ENCODE results near the gene KRT73. TPM values are rescaled to one million over a fixed set of nuclear protein-coding genes. Genes with fewer than 3 reads are reported as not detected.

Gene KRT73
- total RNA-seq, 2 donors from 2014 or later: 0.98 to 4.9 TPM

DNA sequence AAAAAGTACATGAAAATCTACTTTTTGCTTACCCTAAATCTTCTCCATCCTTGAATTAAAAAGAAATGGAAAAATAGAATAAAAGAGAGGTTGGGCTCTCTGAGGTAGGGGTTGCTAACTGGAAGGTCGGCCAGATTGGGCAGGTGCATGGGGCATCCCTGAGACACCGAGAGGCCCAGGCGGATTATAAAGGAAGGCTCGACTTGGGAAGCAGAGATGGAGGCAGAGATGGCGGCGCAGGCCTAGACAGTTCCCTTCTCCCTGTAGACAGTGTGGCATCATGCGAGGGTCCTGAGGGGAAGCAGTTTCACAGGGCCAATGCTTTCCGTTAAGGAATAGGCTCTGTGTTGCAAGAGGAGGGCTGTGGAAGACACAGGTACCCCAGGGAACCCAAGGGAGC lies 41.0 kb downstream of the KRT73 start:
- H3K9me3 Mint-ChIP-seq: no peaks in the 10 kb centered on the region

DNA sequence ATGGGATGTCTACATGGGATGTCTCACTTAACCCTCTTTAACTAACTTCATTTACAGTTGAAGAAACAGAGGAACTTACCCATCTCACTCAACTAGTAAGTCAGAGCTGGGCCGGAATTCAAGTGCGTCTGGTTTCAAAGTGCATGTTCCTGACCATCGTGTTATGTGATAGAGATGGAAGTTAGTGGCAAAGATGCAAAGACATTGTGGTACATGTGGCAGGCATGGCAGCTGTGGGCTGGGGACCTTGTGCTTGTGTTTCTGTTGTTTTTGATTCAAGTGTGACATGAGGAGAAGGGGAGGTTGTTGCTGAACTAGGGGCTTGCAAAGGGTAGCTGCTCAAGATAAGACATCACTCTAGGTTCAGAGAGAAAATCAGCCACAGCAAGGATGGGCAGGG lies 42.4 kb downstream of the KRT73 start:
- Mint-ChIP-seq H3K36me3 (no peaks in the 10 kb centered on the region), H3K9me3 (no peaks in the 10 kb centered on the region), H3K27ac (no peak overlapping the region)
- ATAC-seq (no peak), DNase-seq (ENCODE audit: low spot score in 2 of 2) (peak in 1 of 2 donors; percentile 18)

More for the DNA sequence above, 41.0 kb downstream of the KRT73 start:
- H3K36me3 Mint-ChIP-seq: no peaks in the 10 kb centered on the region
- ATAC-seq (no peak), DNase-seq (ENCODE audit: low spot score in 2 of 2) (peak in 1 of 2 donors; percentile 23)
- no peak overlapping the region for H3K27ac Mint-ChIP-seq

DNA sequence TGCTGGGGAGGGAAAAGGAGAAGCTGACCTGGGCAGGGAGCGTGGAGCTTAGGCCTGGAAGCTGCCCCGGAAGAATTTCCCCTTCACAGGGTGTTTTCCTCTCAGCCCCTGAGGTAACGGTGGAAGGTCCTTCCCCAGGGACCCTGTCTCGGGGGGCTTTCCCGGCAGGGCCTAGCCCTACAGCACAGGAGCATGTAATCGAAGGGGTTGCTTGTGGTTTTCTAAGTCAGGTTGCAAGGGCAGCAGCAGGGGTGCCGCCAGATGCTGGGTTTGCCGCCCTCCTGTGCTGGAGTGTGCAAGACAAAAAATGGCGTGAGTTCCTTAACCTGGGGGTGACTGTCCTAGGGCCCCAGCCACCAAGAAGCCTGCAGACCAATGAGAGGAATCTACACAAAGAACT lies 43.1 kb downstream of the KRT73 start:
- Mint-ChIP-seq H3K27ac (no peak overlapping the region), H3K36me3 (no peaks in the 10 kb centered on the region), H3K9me3 (no peaks in the 10 kb centered on the region)
- ATAC-seq: no peak
- peak in 1 of 2 donors; percentile 48 for DNase-seq (ENCODE audit: low spot score in 2 of 2)

- no peak for ATAC-seq
- no peaks in the 10 kb centered on the region for H3K36me3 Mint-ChIP-seq
Observed at GRCh38 chr12:52573743-52574142, 44.6 kb downstream of the KRT73 start, which contains the start of gene KRT74. Gene KRT74 (minus strand): TSS chr12:52573843. CDS start chr12:52573777, 66 bp downstream.

DNA sequence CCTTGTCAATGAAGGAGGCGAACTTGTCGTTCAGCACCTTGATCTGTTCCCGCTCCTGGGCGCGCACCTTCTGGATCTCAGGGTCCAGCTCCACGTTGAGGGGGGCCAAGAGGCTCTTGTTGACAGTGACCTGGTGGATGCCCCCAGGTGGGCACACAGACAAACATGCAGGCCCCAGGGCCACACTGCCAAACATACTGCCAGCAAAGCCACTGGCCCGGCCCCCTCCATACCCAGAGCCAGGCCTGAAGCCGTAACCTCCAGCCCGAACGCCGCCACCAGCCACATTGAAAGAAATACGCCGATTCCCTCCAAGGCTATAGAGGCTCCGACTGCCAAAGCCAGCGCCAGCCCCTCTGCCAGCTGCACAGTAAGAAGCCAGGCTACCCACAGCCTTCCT lies 45.1 kb downstream of the KRT73 start:
- H3K36me3 Mint-ChIP-seq: no peaks in the 10 kb centered on the region
- no peaks in the 10 kb centered on the region for H3K9me3 Mint-ChIP-seq
- H3K27ac Mint-ChIP-seq: peak overlapping the region in 1 of 2 donors; percentile 81
- ATAC-seq (no peak), DNase-seq (ENCODE audit: low spot score in 2 of 2) (peak in 1 of 2 donors; percentile 48)

More at GRCh38 chr12:52573743-52574142, 44.6 kb downstream of the KRT73 start, which contains the start of gene KRT74:
- H3K27ac Mint-ChIP-seq: peak within 1 kb of the TSS in 1 of 2 donors; percentile 81
- DNase-seq (ENCODE audit: low spot score in 2 of 2): no peak
- no peaks in the 10 kb centered on the region for H3K9me3 Mint-ChIP-seq

DNA sequence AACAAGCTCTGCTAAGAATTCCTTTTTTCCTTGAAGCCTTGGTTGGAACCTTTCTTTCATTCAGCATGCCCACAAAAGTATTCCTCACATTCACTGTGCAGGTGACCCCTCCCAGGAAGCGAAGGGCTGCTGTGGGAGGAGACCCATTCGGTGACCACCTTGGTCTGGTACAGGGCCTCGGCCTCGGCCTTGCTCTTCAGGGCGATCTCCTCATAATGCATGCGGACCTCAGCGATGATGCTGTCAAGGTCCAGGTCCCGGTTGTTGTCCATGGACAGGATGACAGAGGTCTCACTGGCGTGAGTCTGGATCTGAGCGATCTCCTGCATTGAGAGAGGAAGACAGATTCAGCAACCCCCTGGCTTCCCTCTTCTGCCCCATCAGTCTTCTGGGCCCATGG lies 47.8 kb downstream of the KRT73 start:
- Mint-ChIP-seq H3K36me3 (no peaks in the 10 kb centered on the region), H3K27ac (no peak overlapping the region), H3K9me3 (no peaks in the 10 kb centered on the region)
- ATAC-seq: no peak
- no peak for DNase-seq (ENCODE audit: low spot score in 2 of 2)

DNA sequence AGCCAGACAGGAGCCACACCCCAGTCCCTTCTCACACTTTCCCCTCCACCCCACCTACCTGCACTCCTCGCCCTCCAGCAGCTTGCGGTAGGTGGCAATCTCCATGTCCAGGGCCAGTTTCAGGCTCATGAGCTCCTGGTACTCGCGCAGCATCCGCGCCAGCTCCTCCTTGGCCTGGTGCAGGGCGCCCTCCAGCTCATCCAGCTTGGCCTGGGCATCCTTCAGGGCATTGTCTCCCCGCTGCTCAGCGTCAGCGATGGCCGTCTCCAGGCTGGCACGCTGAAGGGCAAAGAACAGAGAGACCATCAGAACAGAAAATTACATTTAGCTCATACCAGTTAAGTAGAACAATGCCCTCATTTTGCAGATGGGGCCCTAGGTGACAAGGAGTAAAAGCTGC lies 50.2 kb downstream of the KRT73 start:
- Mint-ChIP-seq H3K9me3 (no peaks in the 10 kb centered on the region), H3K27ac (no peak overlapping the region), H3K36me3 (no peaks in the 10 kb centered on the region)
- no peak for DNase-seq (ENCODE audit: low spot score in 2 of 2)
- ATAC-seq: no peak

DNA sequence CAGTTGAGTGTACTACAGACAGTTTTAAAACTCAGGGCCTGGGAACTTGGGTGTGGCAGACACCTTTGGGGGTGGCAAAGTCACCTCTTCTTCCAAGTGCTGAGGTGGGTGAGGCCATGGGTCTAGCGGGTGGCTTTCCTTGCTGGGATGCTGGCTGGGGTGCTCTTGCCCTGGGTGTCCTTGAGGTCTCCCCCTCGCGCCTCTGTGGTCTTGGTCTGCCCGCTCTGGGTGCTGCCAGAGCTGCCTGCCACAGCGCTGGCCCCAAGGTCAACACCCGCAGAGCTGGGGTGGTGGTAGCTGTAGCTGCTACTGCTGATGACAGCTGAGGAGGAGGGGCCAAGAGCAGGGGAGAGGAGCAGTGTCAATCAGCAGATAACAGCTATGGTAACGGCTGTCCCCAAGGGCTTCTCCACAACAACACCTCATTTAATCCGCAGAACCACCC lies 51.5 kb downstream of the KRT73 start:
- no peaks in the 10 kb centered on the region for H3K9me3 Mint-ChIP-seq
- H3K27ac Mint-ChIP-seq: no peak overlapping the region
- ATAC-seq (peak in 1 of 2 donors; percentile 11), DNase-seq (ENCODE audit: low spot score in 2 of 2) (no peak)
- no peaks in the 10 kb centered on the region for H3K36me3 Mint-ChIP-seq

GRCh38 chr12:52564582-52564981 lies 53.8 kb downstream of the KRT73 start:
- DNase-seq (ENCODE audit: low spot score in 2 of 2) (no peak), ATAC-seq (no peak)
- no peak overlapping the region for H3K27ac Mint-ChIP-seq
- no peaks in the 10 kb centered on the region for H3K36me3 Mint-ChIP-seq
- H3K9me3 Mint-ChIP-seq: no peaks in the 10 kb centered on the region

- Mint-ChIP-seq H3K9me3 (no peaks in the 10 kb centered on the region), H3K36me3 (no peaks in the 10 kb centered on the region), H3K27ac (no peak overlapping the region)
- DNase-seq (ENCODE audit: low spot score in 2 of 2): no peak
- ATAC-seq: no peak
Observed at GRCh38 chr12:52561880-52562449, 56.4 kb downstream of the KRT73 start.

- H3K9me3 Mint-ChIP-seq: no peaks in the 10 kb centered on the region
- DNase-seq (ENCODE audit: low spot score in 2 of 2) (no peak), ATAC-seq (no peak)
- no peak overlapping the region for H3K27ac Mint-ChIP-seq
- H3K36me3 Mint-ChIP-seq: no peaks in the 10 kb centered on the region
Observed at GRCh38 chr12:52559979-52560378, 58.4 kb downstream of the KRT73 start.

GRCh38 chr12:52558781-52559445 lies 59.4 kb downstream of the KRT73 start:
- ATAC-seq: no peak
- no peak for DNase-seq (ENCODE audit: low spot score in 2 of 2)

More at GRCh38 chr12:52558781-52559445, 59.4 kb downstream of the KRT73 start:
- no peaks in the 10 kb centered on the region for H3K36me3 Mint-ChIP-seq
- H3K27ac Mint-ChIP-seq: peak overlapping the region; percentile 9 to 51
- no peaks in the 10 kb centered on the region for H3K9me3 Mint-ChIP-seq

Other genes with a start within 250 kb of the KRT73 start
- gene KRT84, start 232.9 kb downstream of the KRT73 start, total RNA-seq: not detected
- gene KRT82, start 212.2 kb downstream of the KRT73 start, total RNA-seq: not detected
- gene KRT75, start 184.2 kb downstream of the KRT73 start, total RNA-seq: not detected
- not detected for gene KRT6B, start 166.4 kb downstream of the KRT73 start, total RNA-seq
- not detected for gene KRT6C, start 144.8 kb downstream of the KRT73 start, total RNA-seq
- gene KRT6A, start 125.3 kb downstream of the KRT73 start, total RNA-seq: not detected
- gene KRT5, start 98.2 kb downstream of the KRT73 start, total RNA-seq: not detected
- gene KRT71, start 65.4 kb downstream of the KRT73 start, total RNA-seq: not detected
- not detected for gene KRT74, start 44.7 kb downstream of the KRT73 start, total RNA-seq
- gene KRT72, start 17.1 kb downstream of the KRT73 start, total RNA-seq: 1 to 10 TPM; 1.4 to 7.7 TPM
- not detected for gene KRT2, start 33.7 kb upstream of the KRT73 start, total RNA-seq
- not detected for gene KRT1, start 61.8 kb upstream of the KRT73 start, total RNA-seq
- gene KRT77, start 85.0 kb upstream of the KRT73 start, total RNA-seq: not detected
- gene KRT76, start 158.8 kb upstream of the KRT73 start, total RNA-seq: not detected
- under 1 TPM in 1 of 2 donors, not detected in 1; 0.09 TPM for gene KRT3, start 177.6 kb upstream of the KRT73 start, total RNA-seq
- gene KRT4, start 195.6 kb upstream of the KRT73 start, total RNA-seq: not detected
- under 1 TPM; 0.12 to 0.25 TPM for gene KRT79, start 215.8 kb upstream of the KRT73 start, total RNA-seq
- gene KRT78, start 230.4 kb upstream of the KRT73 start, total RNA-seq: not detected